ENCODE measurements around the gene PTPRCAP. TPM values are rescaled to one million over a fixed set of nuclear protein-coding genes. Genes with fewer than 3 reads are reported as not detected.

Gene PTPRCAP
- total and polyA plus RNA-seq, 9 of the 15 experiments (the other 6 are each of a cell fraction or from before 2014, with no cell fraction given) = 0.22 to 2.0 (median 1.1) TPM; not detected in 4

DNA sequence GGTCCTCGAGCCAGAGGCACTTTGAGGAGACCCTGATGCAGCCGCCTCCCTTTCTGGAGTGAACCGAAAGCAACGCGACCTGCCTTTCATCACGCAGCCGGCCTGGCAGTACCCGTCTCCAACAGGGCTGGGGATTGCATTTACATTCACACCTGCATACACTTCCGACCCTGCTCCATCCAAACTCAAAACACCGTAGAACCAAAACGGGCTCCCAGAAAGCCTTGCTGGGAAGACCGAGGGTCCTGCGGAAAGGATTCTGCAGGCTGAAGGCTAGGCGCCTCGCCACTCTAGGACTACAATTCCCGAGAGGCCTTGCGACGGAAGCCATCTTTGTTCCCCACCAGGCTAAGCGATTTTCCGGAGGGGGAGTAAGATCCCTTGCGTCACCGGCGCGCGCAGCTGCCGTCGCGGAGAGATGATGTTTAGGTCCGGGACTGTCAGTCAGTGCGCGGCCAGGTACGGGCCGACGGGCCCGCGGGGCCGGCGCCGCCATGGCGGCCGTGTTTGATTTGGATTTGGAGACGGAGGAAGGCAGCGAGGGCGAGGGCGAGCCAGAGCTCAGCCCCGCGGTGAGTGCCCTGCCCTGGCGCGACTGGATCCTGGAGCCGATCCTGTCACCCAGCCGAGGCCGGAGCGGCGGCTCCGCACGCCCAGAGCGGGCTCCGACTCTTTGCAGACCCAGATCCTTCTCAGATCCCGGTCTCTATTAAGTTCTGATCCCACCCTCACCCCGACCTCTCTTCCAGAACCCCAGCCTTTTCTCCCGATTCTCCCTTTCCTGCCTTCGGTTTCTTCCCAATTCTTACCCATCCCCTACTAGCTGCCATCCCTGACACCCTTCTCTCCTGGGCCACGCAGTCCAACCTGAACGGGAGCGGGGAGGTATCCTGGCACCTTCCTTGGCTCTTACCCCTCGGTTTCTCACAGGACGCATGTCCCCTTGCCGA, 9.2 kb downstream of the PTPRCAP start, which contains the start of gene RPS6KB2 (continued):
- TF ChIP-seq, protein P1, sequence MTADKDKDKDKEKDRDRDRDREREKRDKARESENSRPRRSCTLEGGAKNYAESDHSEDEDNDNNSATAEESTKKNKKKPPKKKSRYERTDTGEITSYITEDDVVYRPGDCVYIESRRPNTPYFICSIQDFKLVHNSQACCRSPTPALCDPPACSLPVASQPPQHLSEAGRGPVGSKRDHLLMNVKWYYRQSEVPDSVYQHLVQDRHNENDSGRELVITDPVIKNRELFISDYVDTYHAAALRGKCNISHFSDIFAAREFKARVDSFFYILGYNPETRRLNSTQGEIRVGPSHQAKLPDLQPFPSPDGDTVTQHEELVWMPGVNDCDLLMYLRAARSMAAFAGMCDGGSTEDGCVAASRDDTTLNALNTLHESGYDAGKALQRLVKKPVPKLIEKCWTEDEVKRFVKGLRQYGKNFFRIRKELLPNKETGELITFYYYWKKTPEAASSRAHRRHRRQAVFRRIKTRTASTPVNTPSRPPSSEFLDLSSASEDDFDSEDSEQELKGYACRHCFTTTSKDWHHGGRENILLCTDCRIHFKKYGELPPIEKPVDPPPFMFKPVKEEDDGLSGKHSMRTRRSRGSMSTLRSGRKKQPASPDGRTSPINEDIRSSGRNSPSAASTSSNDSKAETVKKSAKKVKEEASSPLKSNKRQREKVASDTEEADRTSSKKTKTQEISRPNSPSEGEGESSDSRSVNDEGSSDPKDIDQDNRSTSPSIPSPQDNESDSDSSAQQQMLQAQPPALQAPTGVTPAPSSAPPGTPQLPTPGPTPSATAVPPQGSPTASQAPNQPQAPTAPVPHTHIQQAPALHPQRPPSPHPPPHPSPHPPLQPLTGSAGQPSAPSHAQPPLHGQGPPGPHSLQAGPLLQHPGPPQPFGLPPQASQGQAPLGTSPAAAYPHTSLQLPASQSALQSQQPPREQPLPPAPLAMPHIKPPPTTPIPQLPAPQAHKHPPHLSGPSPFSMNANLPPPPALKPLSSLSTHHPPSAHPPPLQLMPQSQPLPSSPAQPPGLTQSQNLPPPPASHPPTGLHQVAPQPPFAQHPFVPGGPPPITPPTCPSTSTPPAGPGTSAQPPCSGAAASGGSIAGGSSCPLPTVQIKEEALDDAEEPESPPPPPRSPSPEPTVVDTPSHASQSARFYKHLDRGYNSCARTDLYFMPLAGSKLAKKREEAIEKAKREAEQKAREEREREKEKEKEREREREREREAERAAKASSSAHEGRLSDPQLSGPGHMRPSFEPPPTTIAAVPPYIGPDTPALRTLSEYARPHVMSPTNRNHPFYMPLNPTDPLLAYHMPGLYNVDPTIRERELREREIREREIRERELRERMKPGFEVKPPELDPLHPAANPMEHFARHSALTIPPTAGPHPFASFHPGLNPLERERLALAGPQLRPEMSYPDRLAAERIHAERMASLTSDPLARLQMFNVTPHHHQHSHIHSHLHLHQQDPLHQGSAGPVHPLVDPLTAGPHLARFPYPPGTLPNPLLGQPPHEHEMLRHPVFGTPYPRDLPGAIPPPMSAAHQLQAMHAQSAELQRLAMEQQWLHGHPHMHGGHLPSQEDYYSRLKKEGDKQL (CRISPR knock-in tag; IDR thresholded peaks at IDR 0.05; ENCODE audit: borderline replicate concordance) = no peak; the same call in 1 of the 2 replicates
- no peak for TF ChIP-seq ZNF583 (CRISPR knock-in tag; IDR thresholded peaks at IDR 0.05)
- no peak for TF ChIP-seq CCAR2 (IDR thresholded peaks at IDR 0.05; ENCODE audit: low read depth, low read length)
- TF ChIP-seq EP400 (IDR thresholded peaks at IDR 0.05) = peak; percentile 80
- no peak for TF ChIP-seq ZNF75A (CRISPR knock-in tag; IDR thresholded peaks at IDR 0.05)
- TF ChIP-seq, protein P2, sequence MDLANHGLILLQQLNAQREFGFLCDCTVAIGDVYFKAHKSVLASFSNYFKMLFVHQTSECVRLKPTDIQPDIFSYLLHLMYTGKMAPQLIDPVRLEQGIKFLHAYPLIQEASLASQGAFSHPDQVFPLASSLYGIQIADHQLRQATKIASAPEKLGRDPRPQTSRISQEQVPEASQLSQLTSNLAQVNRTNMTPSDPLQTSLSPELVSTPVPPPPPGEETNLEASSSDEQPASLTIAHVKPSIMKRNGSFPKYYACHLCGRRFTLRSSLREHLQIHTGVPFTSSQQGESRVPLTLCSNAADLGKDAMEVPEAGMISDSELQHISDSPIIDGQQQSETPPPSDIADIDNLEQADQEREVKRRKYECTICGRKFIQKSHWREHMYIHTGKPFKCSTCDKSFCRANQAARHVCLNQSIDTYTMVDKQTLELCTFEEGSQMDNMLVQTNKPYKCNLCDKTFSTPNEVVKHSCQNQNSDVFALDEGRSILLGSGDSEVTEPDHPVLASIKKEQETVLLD (IDR thresholded peaks at IDR 0.05) = no peak
- TF ChIP-seq DNMT1 (IDR thresholded peaks at IDR 0.05) = no peak
- TF ChIP-seq, protein P3, sequence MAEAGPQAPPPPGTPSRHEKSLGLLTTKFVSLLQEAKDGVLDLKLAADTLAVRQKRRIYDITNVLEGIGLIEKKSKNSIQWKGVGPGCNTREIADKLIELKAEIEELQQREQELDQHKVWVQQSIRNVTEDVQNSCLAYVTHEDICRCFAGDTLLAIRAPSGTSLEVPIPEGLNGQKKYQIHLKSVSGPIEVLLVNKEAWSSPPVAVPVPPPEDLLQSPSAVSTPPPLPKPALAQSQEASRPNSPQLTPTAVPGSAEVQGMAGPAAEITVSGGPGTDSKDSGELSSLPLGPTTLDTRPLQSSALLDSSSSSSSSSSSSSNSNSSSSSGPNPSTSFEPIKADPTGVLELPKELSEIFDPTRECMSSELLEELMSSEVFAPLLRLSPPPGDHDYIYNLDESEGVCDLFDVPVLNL (CRISPR knock-in tag; IDR thresholded peaks at IDR 0.05; ENCODE audit: low read depth) = no peak
- TF ChIP-seq, protein P4, sequence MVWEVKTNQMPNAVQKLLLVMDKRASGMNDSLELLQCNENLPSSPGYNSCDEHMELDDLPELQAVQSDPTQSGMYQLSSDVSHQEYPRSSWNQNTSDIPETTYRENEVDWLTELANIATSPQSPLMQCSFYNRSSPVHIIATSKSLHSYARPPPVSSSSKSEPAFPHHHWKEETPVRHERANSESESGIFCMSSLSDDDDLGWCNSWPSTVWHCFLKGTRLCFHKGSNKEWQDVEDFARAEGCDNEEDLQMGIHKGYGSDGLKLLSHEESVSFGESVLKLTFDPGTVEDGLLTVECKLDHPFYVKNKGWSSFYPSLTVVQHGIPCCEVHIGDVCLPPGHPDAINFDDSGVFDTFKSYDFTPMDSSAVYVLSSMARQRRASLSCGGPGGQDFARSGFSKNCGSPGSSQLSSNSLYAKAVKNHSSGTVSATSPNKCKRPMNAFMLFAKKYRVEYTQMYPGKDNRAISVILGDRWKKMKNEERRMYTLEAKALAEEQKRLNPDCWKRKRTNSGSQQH (CRISPR knock-in tag; IDR thresholded peaks at IDR 0.05) = no peak
- TF ChIP-seq, protein P5, sequence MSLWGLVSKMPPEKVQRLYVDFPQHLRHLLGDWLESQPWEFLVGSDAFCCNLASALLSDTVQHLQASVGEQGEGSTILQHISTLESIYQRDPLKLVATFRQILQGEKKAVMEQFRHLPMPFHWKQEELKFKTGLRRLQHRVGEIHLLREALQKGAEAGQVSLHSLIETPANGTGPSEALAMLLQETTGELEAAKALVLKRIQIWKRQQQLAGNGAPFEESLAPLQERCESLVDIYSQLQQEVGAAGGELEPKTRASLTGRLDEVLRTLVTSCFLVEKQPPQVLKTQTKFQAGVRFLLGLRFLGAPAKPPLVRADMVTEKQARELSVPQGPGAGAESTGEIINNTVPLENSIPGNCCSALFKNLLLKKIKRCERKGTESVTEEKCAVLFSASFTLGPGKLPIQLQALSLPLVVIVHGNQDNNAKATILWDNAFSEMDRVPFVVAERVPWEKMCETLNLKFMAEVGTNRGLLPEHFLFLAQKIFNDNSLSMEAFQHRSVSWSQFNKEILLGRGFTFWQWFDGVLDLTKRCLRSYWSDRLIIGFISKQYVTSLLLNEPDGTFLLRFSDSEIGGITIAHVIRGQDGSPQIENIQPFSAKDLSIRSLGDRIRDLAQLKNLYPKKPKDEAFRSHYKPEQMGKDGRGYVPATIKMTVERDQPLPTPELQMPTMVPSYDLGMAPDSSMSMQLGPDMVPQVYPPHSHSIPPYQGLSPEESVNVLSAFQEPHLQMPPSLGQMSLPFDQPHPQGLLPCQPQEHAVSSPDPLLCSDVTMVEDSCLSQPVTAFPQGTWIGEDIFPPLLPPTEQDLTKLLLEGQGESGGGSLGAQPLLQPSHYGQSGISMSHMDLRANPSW (CRISPR knock-in tag; IDR thresholded peaks at IDR 0.05) = no peak
- no peak for TF ChIP-seq ZNF121 (CRISPR knock-in tag; conservative IDR thresholded peaks at IDR 0.05)
- TF ChIP-seq MEF2A (IDR thresholded peaks at IDR 0.05; ENCODE audit: control insufficient read depth, low read depth, low read length) = no peak
